H1 (cell line): ENCODE data around the gene ARL14EPL.

ENCODE experiments used
- CHD2 ChIP-seq: IDR thresholded peaks from 2 replicates; pipeline ENCODE4 v1.6.1; 2012; ENCODE audit warnings: low read length, improper control_type of control experiment
- EZH2 ChIP-seq: fragments of 200-600 bp; sonication (generic); IDR thresholded peaks from 2 replicates; pipeline ENCODE4 v1.7.1; 2012; ENCODE audit warnings: low read depth, mild to moderate bottlenecking, moderate library complexity, low read length, inconsistent platforms; ENCODE audit not compliant: severe bottlenecking
- GTF2F1 ChIP-seq: IDR thresholded peaks from 2 replicates; pipeline ENCODE4 v1.6.1; 2012; ENCODE audit warnings: low read depth, low read length, improper control_type of control experiment, borderline replicate concordance
- MAFK ChIP-seq: IDR thresholded peaks from 2 replicates; pipeline ENCODE4 v1.6.1; 2012; ENCODE audit warnings: low read depth, mild to moderate bottlenecking, improper control_type of control experiment, low read length
- PHF8 ChIP-seq: fragments of 200-600 bp; sonication (generic); conservative IDR thresholded peaks from 2 replicates; pipeline ENCODE4 v1.7.1; 2012; ENCODE audit warnings: low read depth, mild to moderate bottlenecking, inconsistent platforms, low read length, moderate library complexity
- POLR2A ChIP-seq, 2 experiments: IDR thresholded peaks; 1 replicate in 1 of 2; 2 replicates in 1 of 2; pipeline ENCODE4 v1.6.1; 2011; ENCODE audit warnings: low read depth in 2 of 2, low read length in 2 of 2, mild to moderate bottlenecking in 2 of 2; ENCODE audit errors: control extremely low read depth in 1 of 2
- POLR2AphosphoS5 ChIP-seq: IDR thresholded peaks from 2 replicates; pipeline ENCODE4 v1.6.1; 2011; ENCODE audit warnings: low read depth, low read length
- SIN3A ChIP-seq, 2 experiments: IDR thresholded peaks in 1 of 2; conservative IDR thresholded peaks in 1 of 2; 2 replicates each; pipeline ENCODE4 v1.6.1; 2011 to 2012; ENCODE audit warnings: low read length in 2 of 2, improper control_type of control experiment in 1 of 2, low read depth in 1 of 2, mild to moderate bottlenecking in 1 of 2
- TAF7 ChIP-seq: optimal IDR thresholded peaks from 2 replicates; pipeline ENCODE3; 2011; ENCODE audit warnings: low read depth, mild to moderate bottlenecking, inconsistent platforms, low read length, moderate library complexity, borderline replicate concordance
- YY1 ChIP-seq: IDR thresholded peaks from 2 replicates; pipeline ENCODE4 v1.6.1; 2011; ENCODE audit warnings: low read depth, mild to moderate bottlenecking, low read length
- TF ChIP-seq, protein P1 (sequence below), 3 experiments: IDR thresholded peaks; 1 replicate in 2 of 3; 2 replicates in 1 of 3; pipeline versions ENCODE4 v1.5.1 to v1.6.1; 2011; ENCODE audit warnings: low read length in 3 of 3, mild to moderate bottlenecking in 3 of 3, inconsistent platforms in 2 of 3, low read depth in 1 of 3, moderate library complexity in 1 of 3; ENCODE audit not compliant: insufficient read depth in 1 of 3; ENCODE audit errors: control extremely low read depth in 1 of 3
- TF ChIP-seq, protein P2 (sequence below): IDR thresholded peaks from 2 replicates; pipeline ENCODE4 v1.6.1; 2012; ENCODE audit warnings: inconsistent platforms
- TF ChIP-seq, protein P3 (sequence below): IDR thresholded peaks from 2 replicates; pipeline ENCODE4 v1.6.1; 2011; ENCODE audit warnings: low read length, improper control_type of control experiment

DNA sequence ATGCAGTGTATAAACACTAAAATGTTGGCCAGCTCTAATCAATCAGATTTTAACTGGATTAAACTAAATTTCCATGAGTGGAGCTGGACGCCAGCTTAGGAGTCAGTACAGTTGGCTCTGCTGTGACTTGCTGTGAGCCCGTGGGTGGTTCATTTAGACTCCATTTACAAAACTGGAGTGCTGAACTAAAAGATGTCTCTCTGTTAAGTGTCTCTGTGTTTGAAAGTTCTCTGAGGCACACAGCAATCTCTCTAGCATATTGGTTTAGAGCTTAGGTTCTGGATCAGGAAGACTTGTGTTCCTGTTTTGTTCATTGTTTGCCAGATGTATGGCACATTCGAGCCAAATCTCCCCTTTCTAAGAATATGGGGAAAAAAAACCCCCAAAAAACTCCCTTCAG lies 28.0 kb upstream of the ARL14EPL start:
- TF ChIP-seq POLR2A (IDR thresholded peaks at IDR 0.05; ENCODE audit: control extremely low read depth in 1 of 2, low read depth in 2 of 2, low read length in 2 of 2) = no peak
- TF ChIP-seq YY1 = no peak
- TF ChIP-seq POLR2AphosphoS5 = no peak
- no peak for TF ChIP-seq GTF2F1
- TF ChIP-seq EZH2 = no peak
- no peak for TF ChIP-seq MAFK
- TF ChIP-seq, protein P1, sequence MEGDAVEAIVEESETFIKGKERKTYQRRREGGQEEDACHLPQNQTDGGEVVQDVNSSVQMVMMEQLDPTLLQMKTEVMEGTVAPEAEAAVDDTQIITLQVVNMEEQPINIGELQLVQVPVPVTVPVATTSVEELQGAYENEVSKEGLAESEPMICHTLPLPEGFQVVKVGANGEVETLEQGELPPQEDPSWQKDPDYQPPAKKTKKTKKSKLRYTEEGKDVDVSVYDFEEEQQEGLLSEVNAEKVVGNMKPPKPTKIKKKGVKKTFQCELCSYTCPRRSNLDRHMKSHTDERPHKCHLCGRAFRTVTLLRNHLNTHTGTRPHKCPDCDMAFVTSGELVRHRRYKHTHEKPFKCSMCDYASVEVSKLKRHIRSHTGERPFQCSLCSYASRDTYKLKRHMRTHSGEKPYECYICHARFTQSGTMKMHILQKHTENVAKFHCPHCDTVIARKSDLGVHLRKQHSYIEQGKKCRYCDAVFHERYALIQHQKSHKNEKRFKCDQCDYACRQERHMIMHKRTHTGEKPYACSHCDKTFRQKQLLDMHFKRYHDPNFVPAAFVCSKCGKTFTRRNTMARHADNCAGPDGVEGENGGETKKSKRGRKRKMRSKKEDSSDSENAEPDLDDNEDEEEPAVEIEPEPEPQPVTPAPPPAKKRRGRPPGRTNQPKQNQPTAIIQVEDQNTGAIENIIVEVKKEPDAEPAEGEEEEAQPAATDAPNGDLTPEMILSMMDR (IDR thresholded peaks at IDR 0.05; ENCODE audit: control extremely low read depth in 1 of 3, insufficient read depth in 1 of 3, low read depth in 1 of 3, low read length in 3 of 3) = no peak
- TF ChIP-seq CHD2 = no peak
- no peak for TF ChIP-seq SIN3A (conservative IDR thresholded peaks at IDR 0.05 in 1 of 2, IDR thresholded peaks at IDR 0.05 in 1 of 2; ENCODE audit: low read depth in 1 of 2, low read length in 2 of 2)
- TF ChIP-seq, protein P2, sequence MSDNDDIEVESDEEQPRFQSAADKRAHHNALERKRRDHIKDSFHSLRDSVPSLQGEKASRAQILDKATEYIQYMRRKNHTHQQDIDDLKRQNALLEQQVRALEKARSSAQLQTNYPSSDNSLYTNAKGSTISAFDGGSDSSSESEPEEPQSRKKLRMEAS = no peak
- no peak for TF ChIP-seq PHF8
- no peak for TF ChIP-seq TAF7
- TF ChIP-seq, protein P3, sequence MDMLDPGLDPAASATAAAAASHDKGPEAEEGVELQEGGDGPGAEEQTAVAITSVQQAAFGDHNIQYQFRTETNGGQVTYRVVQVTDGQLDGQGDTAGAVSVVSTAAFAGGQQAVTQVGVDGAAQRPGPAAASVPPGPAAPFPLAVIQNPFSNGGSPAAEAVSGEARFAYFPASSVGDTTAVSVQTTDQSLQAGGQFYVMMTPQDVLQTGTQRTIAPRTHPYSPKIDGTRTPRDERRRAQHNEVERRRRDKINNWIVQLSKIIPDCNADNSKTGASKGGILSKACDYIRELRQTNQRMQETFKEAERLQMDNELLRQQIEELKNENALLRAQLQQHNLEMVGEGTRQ = no peak
